KOPT-K1 (cell line): ENCODE data around the gene TP73.
"Not testable (repeated sequence)": the region's sequence is repeated elsewhere in the genome, so short reads cannot be mapped to it uniquely, and the experiment has no call there.

Experiments used
- H3K27ac ChIP-seq: fragments of 200-600 bp; sonication (generic); 2 replicates; pipeline ENCODE4 v1.5.1; 2016; ENCODE audit warnings: antibody characterized with exemption, mild to moderate bottlenecking, low read depth, low read length; ENCODE audit not compliant: poor library complexity, severe bottlenecking
- H3K36me3 ChIP-seq: fragments of 200-600 bp; sonication (generic); 2 replicates; pipeline ENCODE4 v1.5.1; 2017; ENCODE audit warnings: antibody characterized with exemption, mild to moderate bottlenecking, low read length, moderate library complexity; ENCODE audit not compliant: insufficient read depth
- H3K9me3 ChIP-seq: fragments of 200-600 bp; sonication (generic); 2 replicates; pipeline ENCODE4 v1.5.1; 2017; ENCODE audit warnings: antibody characterized with exemption, low read length, mild to moderate bottlenecking; ENCODE audit not compliant: insufficient read depth, poor library complexity, severe bottlenecking

Gene TP73

DNA sequence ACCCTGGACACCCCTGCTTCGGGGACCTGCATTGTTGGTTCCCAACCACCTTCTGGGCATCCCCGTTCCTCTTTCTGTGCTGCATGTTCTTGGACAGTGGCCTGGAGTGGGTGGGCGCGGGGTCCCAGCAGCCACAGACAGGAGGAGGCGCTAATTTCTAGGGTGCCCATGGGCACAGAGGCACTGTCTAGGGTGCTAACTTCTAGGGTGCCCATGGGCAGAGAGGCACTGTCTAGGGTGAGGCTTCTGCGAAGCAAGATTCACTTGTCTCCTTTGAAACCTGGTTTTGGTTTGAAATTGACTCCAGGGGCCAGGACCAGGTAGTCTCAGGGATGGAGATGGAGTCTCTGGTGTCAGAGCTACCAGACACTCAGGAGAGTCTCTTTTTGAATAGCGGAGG, 40.2 kb upstream of the TP73 start:
- Histone ChIP-seq H3K36me3 (no peaks in the 10 kb centered on the region), H3K9me3 (no peaks in the 10 kb centered on the region), H3K27ac (no peak overlapping the region)

DNA sequence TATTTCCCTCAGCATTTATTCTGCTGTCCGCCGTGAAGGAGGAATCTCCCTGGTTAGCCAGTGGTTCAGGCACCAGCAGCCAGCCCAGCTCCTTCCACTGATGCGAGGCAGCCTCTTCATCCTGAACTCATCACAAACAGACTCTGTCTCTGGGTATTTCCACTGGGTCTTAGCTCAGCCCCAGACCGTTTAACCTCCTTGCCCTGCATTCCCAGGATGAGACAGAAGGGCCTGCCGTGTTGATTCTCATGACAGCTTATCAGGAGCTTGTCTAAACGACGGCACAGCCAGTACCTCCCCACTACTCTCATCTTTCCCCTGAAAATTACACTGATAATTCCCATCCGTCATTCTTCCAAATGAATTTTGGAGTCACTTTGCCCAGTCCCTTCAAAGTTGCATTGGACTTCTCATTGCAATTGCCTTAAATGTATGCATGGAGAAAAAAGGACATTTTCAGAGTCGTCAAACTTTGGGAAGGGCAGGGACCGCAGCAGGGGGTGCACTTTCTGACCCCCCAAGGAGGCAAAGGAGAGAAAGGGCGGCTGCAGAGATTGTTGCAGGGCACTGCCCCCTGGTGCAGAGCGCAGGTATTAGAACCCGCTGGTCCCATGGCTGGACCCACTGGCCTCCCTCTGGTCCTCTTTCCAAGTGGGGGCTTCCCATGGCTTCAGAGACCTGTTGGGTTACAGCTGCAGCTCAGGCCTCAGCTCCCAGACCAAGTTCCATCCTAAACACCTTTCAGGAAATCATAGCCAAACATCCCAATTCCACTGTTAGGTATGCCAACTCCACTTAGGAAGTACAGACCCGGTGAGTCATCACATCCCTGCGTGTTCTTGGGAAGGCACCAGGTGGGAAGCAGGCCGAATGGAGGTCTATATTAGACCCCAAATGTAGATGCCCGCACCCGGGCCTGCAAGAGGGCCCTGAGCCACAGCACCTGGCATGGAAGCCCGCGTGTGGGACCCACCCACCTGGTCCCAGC, 37.3 kb upstream of the TP73 start:
- no peak overlapping the region for H3K27ac ChIP-seq
- no peaks in the 10 kb centered on the region for H3K36me3 ChIP-seq
- H3K9me3 ChIP-seq: no peaks in the 10 kb centered on the region

DNA sequence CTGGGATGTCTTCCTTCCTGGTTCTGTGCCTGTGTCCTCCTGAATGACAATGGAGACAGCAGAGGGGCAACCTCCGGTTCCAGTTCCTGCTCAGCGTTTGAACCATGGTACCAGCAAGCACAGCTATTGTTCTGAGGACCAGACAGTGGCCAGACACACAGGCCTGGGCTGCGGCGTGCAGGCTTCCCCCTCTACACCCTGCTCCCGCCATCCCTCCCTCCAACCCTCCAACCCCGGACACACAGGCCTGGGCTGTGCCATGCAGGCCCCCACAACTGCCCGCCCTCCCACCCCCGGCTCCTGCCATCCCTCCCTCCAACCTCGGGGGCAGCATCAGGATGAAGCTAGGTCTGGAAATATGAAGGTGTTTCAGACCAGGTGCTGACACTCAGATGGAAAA, 35.5 kb upstream of the TP73 start:
- Histone ChIP-seq H3K27ac (no peak overlapping the region), H3K36me3 (no peaks in the 10 kb centered on the region)

DNA sequence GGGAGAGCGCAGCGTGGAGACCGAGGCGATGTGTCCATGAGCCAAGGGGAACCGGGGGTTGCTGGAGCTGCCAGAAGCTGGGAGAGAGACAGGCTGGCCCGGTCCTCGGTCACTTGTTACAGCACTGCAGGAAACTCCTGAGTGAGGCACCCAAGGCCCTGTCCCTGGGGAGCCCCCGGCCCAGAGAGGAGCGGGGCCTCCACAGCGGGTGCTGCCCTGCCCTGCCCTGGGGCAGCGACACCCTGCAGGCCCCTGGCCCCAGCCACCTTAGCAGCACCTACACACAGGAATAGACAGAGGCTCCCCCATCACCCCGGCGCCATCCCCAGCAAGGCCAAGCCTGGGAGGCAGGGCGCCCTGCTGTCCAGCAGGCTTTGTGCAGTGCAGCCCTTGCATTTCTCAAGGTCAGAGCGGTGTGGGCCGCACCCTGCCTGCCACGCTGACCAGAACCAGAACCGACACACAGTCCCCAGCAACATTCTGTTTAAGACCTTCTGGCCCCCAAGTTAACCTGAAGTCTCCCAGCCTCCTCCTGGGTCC, 34.4 kb upstream of the TP73 start:
- Histone ChIP-seq H3K9me3 (no peaks in the 10 kb centered on the region), H3K27ac (no peak overlapping the region), H3K36me3 (no peaks in the 10 kb centered on the region)

More for the DNA sequence above, 35.5 kb upstream of the TP73 start:
- H3K9me3 ChIP-seq: no peaks in the 10 kb centered on the region

DNA sequence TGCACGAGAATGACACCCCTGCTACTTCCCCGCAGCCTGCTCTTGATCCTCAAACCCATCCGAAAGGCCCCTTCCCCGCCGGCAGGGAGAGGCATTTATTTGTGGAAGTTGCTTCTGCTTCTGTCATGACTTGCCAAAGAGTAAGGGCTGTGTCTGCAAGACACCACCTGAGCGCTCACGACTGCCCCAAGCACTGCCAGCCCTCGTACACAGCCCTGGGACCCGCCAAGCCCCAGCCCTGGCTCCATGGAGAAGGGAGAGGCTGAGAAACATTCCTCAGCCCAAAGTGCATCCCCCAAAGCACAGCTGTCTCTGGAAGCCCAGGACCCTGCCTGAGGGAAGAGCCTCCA, 33.8 kb upstream of the TP73 start:
- no peaks in the 10 kb centered on the region for H3K36me3 ChIP-seq
- no peak overlapping the region for H3K27ac ChIP-seq
- no peaks in the 10 kb centered on the region for H3K9me3 ChIP-seq

DNA sequence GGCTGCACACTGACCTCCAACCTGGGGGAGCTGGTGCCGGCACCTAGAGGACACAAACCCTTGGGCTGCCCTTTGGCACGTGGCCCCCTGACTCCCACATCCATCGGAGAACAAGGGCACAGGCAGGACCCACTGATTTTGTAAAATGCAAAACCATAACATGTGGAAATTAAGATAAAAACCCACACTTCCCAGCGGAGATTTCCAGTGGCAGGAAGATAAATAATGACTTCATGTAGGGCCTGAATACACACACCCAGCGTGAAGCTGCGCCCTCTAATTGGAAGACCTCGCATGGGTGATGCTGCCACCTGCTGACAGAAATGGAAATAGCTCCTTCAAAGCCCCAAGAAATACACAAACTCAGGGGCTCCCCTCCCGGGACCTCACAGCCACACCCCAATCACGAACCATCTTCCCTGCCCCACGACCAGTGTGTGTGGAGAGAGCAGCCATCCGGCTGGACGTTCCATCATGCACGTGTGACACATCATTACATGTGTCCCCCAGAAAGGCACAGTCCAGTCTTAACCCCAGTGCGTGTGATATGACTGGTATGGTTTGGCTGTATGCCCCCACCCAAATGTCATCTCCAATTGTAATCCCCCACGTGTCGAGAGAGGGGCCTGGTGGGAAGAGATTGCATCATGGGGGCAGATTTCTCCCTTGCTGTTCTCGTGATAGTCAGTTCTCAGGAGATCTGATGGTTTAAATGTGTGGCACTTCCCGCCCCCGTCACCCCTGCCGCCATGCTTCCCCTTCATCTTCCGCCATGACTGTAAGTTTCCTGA, 33.2 kb upstream of the TP73 start:
- H3K27ac ChIP-seq: no peak overlapping the region
- no peaks in the 10 kb centered on the region for H3K9me3 ChIP-seq
- no peaks in the 10 kb centered on the region for H3K36me3 ChIP-seq

DNA sequence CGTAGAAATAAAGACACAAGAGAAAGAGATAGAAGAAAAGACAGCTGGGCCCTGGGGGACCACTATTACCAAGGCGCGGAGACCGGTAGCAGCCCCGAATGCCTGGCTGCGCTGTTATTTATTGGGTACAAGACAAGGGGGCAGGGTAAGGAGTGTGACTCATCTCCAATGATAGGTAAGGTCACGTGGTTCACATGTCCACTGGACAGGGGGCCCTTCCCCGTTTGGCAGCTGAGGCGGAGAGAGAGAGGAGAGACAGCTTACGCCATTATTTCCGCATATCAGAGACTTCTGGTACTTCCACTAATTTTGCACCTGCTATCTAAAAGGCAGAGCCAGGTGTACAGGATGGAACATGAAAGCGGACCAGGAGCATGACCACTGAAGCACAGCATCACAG, 31.6 kb upstream of the TP73 start:
- H3K9me3 ChIP-seq: no peaks in the 10 kb centered on the region
- H3K27ac ChIP-seq: no peak overlapping the region
- H3K36me3 ChIP-seq: no peaks in the 10 kb centered on the region

DNA sequence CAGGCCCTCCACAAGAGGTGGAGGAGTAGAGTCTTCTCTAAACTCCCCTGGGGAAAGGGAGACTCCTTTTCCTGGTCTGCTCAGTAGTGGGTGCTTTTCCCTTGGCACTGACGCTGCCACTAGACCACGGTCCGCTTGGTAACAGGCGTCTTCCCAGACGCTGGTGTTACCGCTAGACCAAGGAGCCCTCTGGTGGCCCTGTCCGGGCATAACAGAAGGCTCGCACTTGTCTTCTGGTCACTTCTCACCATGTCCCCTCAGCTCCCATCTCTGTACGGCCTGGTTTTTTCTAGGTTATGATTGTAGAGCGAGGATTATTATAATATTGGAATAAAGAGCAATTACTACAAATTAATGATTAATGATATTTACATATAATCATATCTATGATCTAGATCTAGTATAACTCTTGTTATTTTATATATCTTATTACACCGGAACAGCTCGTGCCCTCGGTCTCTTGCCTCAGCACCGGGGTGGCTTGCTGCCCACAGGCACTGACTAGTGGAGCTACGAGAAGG, 31.1 kb upstream of the TP73 start:
- H3K36me3 ChIP-seq, H3K27ac ChIP-seq, H3K9me3 ChIP-seq: not testable (repeated sequence)

DNA sequence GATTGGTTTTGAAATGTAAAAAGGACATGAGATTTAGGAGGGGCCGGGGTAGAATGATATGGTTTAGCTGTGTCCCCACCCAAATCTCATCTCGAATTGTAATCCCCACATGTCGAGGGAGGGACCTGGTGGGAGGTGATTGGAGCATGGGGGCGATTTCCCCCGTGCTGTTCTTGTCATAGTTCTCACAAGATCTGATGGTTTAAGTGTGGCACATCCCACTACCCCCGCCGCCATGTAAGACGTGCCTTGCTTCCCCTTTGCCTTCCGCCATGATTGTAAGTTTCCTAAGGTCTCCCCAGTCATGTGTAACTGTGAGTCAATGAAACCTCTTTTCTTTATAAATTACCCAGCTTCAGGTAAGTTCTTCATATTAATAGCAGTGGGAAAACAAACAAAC, 30.2 kb upstream of the TP73 start:
- H3K36me3 ChIP-seq, H3K27ac ChIP-seq, H3K9me3 ChIP-seq: not testable (repeated sequence)

GRCh38 chr1:3623441-3624199, 28.7 kb upstream of the TP73 start:
- peaks cover 14% of the 10 kb centered on the region; the same call in 1 of the 2 replicates for H3K36me3 ChIP-seq
- no peaks in the 10 kb centered on the region for H3K9me3 ChIP-seq
- H3K27ac ChIP-seq: no peak overlapping the region

DNA sequence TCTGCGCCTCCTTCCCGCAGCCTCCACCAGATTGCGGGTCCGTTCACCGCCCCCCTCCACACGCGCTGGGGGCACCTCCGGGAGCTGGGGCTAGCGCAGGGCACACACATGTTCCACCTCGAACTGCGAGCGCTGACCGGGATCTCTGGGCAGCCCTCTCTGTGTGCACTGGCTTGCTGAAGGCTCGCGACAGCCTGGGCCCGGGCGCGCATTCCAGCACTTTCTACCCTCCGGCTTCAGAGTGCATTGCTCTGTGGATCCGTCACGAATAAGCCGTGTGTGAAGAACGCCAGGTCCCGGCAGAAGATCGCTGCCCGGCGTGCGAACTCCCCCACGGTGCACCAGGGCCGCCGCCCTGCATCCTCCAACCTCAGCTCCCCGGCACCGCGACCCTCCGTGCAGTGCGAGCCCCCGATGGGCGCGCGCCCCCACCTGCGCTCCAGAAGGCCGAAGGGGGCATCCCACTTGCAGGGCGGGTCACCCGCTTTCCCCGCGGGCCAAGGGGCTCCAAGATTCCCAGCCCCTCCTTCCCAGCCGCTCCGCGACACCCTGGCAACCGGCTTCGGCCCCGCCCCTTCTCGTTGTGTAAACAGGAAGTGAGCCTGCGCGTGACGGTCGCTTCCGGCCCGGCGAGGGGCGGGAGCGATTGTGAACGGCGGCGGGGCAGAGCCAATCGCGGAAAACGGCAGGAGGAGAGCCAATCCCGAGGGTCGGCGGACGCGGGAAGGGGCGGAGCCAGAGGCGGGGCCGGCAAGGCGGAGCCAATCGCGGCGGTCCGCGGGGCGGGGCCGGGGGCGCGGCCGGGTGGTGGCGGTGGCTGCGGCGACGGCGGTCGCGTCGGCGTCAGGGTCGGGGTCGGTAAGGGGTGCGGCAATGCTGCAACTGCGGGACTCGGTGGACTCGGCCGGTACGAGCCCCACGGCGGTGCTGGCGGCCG, 27.8 kb upstream of the TP73 start, which contains the start of gene TPRG1L:
Gene TPRG1L, plus strand, starts transcription at position 816 of the 937 bp plus-strand sequence. Its CDS starts 58 bp downstream, at position 874.
- H3K36me3 ChIP-seq: peaks cover 23% of the 10 kb centered on the region
- H3K27ac ChIP-seq: peak within 1 kb of the TSS; percentile 23
- no peaks in the 10 kb centered on the region for H3K9me3 ChIP-seq

DNA sequence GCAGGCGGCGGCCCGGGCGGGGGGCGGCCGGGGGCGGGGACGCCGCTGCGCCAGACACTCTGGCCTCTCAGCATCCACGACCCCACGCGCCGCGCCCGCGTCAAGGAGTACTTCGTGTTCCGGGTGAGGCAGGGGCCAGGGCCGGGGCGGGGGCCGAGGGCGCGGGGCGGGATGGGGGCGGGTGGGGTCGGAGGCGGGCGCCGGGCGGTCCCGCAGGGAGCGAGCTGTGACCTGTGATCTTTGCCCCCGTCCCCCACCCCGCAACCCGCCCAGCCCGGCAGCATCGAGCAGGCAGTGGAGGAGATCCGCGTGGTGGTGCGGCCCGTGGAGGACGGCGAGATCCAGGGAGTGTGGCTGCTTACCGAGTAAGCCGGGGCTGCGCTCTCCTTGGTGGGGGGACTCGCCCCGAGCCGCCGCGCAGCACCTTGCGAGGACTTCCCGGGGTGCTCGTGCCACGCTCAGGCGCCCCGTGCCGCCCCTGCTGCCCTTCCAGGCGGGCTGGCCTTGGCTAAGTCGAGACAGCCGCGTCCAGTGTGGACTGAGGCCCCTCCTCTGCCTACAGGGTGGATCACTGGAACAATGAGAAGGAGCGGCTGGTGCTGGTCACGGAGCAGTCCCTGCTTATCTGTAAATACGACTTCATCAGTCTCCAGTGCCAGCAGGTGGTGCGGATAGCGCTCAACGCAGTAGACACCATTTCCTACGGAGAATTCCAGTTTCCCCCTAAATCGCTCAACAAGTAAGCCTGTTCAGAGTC, 27.0 kb upstream of the TP73 start:
- peak overlapping the region; percentile 14 for H3K27ac ChIP-seq
- peaks cover 31% of the 10 kb centered on the region for H3K36me3 ChIP-seq
- no peaks in the 10 kb centered on the region for H3K9me3 ChIP-seq

DNA sequence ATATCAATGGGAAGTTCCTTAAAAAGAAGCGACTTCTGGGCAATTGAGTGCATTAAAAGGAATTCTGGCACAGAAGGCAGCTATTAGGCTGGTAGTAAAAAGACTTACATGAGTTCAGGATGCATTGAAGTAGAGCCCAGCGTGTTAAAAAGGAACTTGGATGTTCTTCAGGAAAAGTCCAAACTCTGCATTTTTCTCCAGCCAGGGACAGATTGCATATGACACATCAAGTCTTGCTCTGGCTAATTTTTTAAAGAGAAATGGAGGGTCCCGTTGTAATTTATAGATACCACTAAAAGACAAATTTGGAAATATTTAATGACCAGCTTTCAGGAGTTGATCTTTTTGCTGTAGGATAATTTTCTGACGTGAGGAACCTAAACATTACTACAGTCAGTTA, 26.3 kb upstream of the TP73 start:
- Histone ChIP-seq H3K9me3 (no peaks in the 10 kb centered on the region), H3K36me3 (peaks cover 37% of the 10 kb centered on the region), H3K27ac (no peak overlapping the region)
